Measurements from ENCODE around the gene DLK2.
"Not testable (repeated sequence)": the region's sequence is repeated elsewhere in the genome, so short reads cannot be mapped to it uniquely, and the experiment has no call there.

The DLK2 gene

GRCh38 chr6:43459535-43459934, 4.2 kb upstream of the DLK2 start:
- no peak for TF ChIP-seq EZH2phosphoT487 (IDR thresholded peaks at IDR 0.05; ENCODE audit: borderline replicate concordance, low read length)
- TF ChIP-seq CTCF (IDR thresholded peaks at IDR 0.05; ENCODE audit: low read depth, low read length, poor library complexity, severe bottlenecking), result no peak
- H3K36me3 ChIP-seq (ENCODE audit: control insufficient read depth, low read length), result no peaks in the 10 kb centered on the region
- H3K9me3 ChIP-seq (ENCODE audit: control insufficient read depth, insufficient read depth, low read length), result no peaks in the 10 kb centered on the region; the same call in 1 of the 2 replicates
- no peak overlapping the region for H3K4me2 ChIP-seq (ENCODE audit: low read length)
- no peak overlapping the region for H3K27ac ChIP-seq (ENCODE audit: low read depth, low read length)
- peaks cover 29% of the 10 kb centered on the region for H3K27me3 ChIP-seq (ENCODE audit: control insufficient read depth, low read length)
- 0 out of 2 replicates have a peak, but pooled peaks cover 4% of the 10 kb centered on the region for H3F3A ChIP-seq (ENCODE audit: control insufficient read depth, insufficient read depth)
- no peaks in the 10 kb centered on the region for H4K20me1 ChIP-seq (ENCODE audit: control insufficient read depth, insufficient read depth, low read depth, low read length)
- H3K79me2 ChIP-seq (ENCODE audit: control insufficient read depth, low read length), result no peaks in the 10 kb centered on the region
- no peak overlapping the region for H3K4me3 ChIP-seq (ENCODE audit: low read length)
- peaks cover 15% of the 10 kb centered on the region for H3K4me1 ChIP-seq (ENCODE audit: control insufficient read depth, low read length)
- no peaks in the 10 kb centered on the region for H3K9me2 ChIP-seq (replicated peaks; ENCODE audit: control insufficient read depth, low read length)

- H3K79me2 ChIP-seq (ENCODE audit: control insufficient read depth, low read length); H3K4me3 ChIP-seq (ENCODE audit: low read length); H3K9me2 ChIP-seq (replicated peaks; ENCODE audit: control insufficient read depth, low read length); H4K20me1 ChIP-seq (ENCODE audit: control insufficient read depth, insufficient read depth, low read depth, low read length); H3K36me3 ChIP-seq (ENCODE audit: control insufficient read depth, low read length); H3K27ac ChIP-seq (ENCODE audit: low read depth, low read length); H3K4me2 ChIP-seq (ENCODE audit: low read length); H3K9me3 ChIP-seq (ENCODE audit: control insufficient read depth, insufficient read depth, low read length); H3F3A ChIP-seq (ENCODE audit: control insufficient read depth, insufficient read depth): not testable (repeated sequence)
- peaks cover 23% of the 10 kb centered on the region for H3K27me3 ChIP-seq (ENCODE audit: control insufficient read depth, low read length)
- H3K4me1 ChIP-seq (ENCODE audit: control insufficient read depth, low read length), result peaks cover 16% of the 10 kb centered on the region
Observed at GRCh38 chr6:43458154-43458553, 2.8 kb upstream of the DLK2 start.

- no peak overlapping the region for H3K4me2 ChIP-seq (ENCODE audit: low read length)
- no peaks in the 10 kb centered on the region for H3K9me2 ChIP-seq (replicated peaks; ENCODE audit: control insufficient read depth, low read length)
Observed at GRCh38 chr6:43457643-43458042, 2.3 kb upstream of the DLK2 start.

More at GRCh38 chr6:43457643-43458042, 2.3 kb upstream of the DLK2 start:
- Histone ChIP-seq H3K9me3 (ENCODE audit: control insufficient read depth, insufficient read depth, low read length) (no peaks in the 10 kb centered on the region; the same call in 1 of the 2 replicates), H3K4me3 (ENCODE audit: low read length) (no peak overlapping the region), H3F3A (ENCODE audit: control insufficient read depth, insufficient read depth) (peaks cover 9% of the 10 kb centered on the region; the same call in 1 of the 2 replicates), H4K20me1 (ENCODE audit: control insufficient read depth, insufficient read depth, low read depth, low read length) (no peaks in the 10 kb centered on the region), H3K79me2 (ENCODE audit: control insufficient read depth, low read length) (no peaks in the 10 kb centered on the region), H3K36me3 (ENCODE audit: control insufficient read depth, low read length) (peaks cover 4% of the 10 kb centered on the region; the same call in 1 of the 2 replicates), H3K27me3 (ENCODE audit: control insufficient read depth, low read length) (peaks cover 22% of the 10 kb centered on the region), H3K4me1 (ENCODE audit: control insufficient read depth, low read length) (peaks cover 16% of the 10 kb centered on the region), H3K27ac (ENCODE audit: low read depth, low read length) (no peak overlapping the region)
- TF ChIP-seq EZH2phosphoT487 (IDR thresholded peaks at IDR 0.05; ENCODE audit: borderline replicate concordance, low read length), result no peak
- TF ChIP-seq CTCF (IDR thresholded peaks at IDR 0.05; ENCODE audit: low read depth, low read length, poor library complexity, severe bottlenecking), result no peak
